ENCODE results near the gene PDE5A.
"Not testable (repeated sequence)": the region's sequence is repeated elsewhere in the genome, so short reads cannot be mapped to it uniquely, and the experiment has no call there.

Gene PDE5A

GRCh38 chr4:119470737-119471063, 157.9 kb downstream of the PDE5A start:
- DNase-seq (ENCODE audit: low spot score): not testable (repeated sequence)

- not testable (repeated sequence) for DNase-seq (ENCODE audit: low spot score)
These were observed 158.4 kb downstream of the PDE5A start for GRCh38 chr4:119470021-119470736.

- not testable (repeated sequence) for DNase-seq (ENCODE audit: low spot score)
These were observed 159.6 kb downstream of the PDE5A start for GRCh38 chr4:119469039-119469438.

- DNase-seq (ENCODE audit: low spot score): peak; percentile 67
These were observed 165.9 kb downstream of the PDE5A start for GRCh38 chr4:119462733-119463132.

- DNase-seq (ENCODE audit: low spot score): peak; percentile 28
These were observed 172.9 kb downstream of the PDE5A start for GRCh38 chr4:119455734-119456133.

- DNase-seq (ENCODE audit: low spot score): peak; percentile 98
These were observed 173.9 kb downstream of the PDE5A start for GRCh38 chr4:119454491-119455270.

- DNase-seq (ENCODE audit: low spot score): not testable (repeated sequence)
These were observed 174.5 kb downstream of the PDE5A start for GRCh38 chr4:119454151-119454490.

GRCh38 chr4:119453286-119453685, 175.3 kb downstream of the PDE5A start:
- not testable (repeated sequence) for DNase-seq (ENCODE audit: low spot score)

- not testable (repeated sequence) for DNase-seq (ENCODE audit: low spot score)
These were observed 178.8 kb downstream of the PDE5A start for GRCh38 chr4:119449851-119450250.

Data from NAMALWA (cell line).